HG02610 (cell line): Measurements from ENCODE around the gene OSBPL3.
A peak's percentile ranks its signal among the peaks of the same experiment; 100 is the strongest.

Experiments
- ATAC-seq: cut with Tn5 transposase; IDR thresholded peaks from one replicate; pipeline ENCODE4 v1.9.1; 2021; ENCODE audit warnings: mild to moderate bottlenecking, moderate library complexity; ENCODE audit not compliant: unreplicated experiment

The OSBPL3 gene

DNA sequence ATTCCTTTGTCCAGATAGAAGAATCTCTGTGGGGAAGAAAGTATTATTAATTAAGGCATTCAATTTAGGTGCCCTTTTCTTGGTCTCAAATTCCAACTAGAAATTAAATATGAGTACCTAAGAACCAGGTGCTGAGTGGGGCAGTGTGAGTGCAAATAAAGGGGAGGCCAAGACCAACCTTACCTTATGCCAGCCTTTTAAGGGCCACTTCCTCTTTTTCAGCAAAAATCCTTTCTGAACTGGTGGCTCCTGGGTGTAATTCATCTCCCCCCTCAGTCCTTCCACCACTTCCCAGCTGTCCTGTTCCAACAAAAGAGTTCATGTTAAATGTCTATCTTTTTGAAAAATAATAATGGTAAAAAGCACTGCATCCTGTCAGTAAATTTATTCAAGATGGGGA lies 108.2 kb downstream of the OSBPL3 start:
- ATAC-seq: no peak

DNA sequence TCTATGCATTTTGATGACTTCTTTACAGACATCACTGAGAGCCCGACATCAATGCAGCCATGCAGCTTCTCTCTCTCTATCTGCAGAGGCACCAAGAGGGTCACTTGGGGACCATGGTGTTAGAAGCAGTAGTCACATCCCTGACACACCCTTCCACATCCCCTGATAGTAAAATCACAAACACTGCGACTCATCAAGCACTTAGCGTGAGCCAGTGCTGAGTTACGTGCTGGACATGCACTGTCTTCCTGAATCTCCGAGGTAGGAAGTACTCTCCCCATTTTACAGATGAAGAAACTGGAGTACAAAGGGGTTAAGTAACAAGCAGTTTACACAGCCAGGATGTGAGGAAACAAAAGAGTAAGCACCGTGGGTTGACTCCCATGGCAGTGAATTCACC lies 109.2 kb downstream of the OSBPL3 start:
- no peak for ATAC-seq

DNA sequence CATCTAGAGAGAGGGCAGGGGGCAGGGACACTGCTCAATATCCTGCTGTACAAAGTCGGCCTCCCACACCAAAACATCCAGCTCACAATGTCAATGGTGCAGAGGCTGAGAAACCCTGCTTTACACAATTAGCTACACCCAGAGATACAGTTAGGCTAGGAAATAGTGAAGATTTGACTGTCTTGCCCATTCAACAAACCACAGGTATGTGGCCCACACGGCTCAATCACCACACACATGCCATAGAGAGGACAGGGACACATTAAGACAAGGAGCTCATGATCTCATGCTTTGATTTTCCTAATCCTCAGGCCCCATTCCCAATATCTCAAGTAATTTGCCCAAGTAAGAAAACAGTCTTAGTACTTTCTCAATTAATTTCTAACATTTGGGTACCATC lies 110.4 kb downstream of the OSBPL3 start:
- ATAC-seq: no peak

DNA sequence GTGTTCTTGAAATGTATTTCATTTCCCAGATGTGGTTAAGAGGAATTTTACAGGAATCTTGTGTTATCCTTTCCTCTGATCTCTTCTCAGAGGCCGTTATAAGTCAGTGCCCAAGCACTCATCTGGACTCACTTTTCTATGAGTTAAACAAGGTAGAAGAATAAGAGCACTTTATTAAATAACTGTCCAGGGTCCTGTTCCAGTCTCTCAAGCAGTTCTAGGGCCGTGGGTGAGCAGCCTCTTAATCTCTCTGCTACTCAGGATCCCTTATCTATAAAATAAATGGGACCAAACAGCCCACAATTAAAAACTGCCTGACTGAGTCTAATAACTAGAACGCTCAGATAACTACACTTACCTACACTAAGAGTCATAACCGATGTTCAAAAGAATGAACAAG lies 111.2 kb downstream of the OSBPL3 start:
- no peak for ATAC-seq

DNA sequence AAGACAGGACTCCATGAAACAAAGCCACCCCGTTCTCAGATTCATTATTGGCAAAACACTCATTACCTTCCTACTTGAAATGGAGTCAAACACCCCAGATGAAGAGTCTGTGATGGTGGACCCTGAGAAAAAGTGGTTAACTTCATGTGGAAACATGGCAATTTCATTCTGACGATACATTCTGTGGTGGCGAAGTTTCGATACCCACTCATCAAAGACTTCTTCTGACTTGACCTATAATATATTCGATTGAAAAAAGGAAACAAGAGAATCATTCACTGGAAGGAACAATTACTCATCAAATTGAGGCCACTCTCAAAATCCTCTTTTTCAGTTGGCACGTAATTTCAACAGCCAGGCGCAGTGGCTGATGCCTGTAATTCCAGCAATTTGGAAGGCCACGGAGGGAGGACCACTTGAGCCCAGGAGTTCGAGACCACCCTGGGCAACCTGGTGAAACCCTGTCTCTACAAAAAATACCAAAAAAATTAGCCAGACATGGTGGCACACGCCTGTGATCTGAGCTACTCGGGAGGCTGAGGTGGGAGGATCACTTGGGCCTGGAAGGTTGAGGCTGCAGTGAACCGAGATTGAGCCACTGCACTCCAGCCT lies 113.9 kb downstream of the OSBPL3 start:
- ATAC-seq: no peak

DNA sequence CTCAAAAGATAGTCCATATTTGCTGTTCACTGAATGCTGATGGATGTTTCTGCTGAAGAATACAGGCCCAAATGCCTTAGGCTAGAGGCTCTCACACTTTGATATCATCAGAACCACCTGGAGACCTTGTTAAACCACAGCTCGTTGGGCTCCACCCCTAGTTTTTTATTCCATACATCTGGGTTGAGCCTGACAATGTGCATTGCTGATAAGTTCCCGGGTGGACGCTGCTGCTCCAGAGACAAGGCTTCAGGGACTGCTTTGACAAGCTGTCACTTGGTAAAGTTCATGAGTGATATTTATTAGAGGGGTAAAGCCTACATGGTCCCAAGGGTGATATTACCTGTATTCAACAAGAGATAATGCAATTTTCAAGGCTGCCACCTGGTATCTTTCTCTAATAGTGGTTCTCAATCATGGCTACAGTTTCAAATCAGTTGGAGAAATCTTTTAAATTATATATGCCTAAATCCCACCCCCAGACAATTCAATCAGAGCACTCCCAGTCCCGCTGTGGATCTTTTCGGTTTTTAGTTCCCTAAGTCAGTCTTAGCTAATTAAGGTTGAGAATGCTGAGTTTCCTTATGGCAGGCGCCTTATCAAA lies 115.7 kb downstream of the OSBPL3 start:
- no peak for ATAC-seq

DNA sequence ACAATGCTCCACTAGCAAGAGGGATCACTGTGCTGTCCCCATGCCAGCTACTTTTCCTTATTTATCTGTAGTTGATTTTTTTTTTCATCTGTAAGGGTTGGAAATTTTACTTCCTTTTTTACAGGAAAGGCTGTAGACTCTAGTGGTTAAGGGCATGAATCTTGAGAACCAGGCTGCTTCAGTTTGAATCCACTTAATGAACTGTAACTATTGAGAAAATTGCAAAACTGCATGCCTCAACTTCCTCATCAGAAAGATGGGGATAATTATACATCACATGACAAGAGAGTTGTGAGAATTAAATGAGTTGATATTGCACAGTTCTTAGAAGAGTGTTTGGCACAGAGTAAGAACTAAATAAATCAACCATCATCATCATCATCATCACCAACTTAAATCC lies 116.4 kb downstream of the OSBPL3 start:
- ATAC-seq: no peak

DNA sequence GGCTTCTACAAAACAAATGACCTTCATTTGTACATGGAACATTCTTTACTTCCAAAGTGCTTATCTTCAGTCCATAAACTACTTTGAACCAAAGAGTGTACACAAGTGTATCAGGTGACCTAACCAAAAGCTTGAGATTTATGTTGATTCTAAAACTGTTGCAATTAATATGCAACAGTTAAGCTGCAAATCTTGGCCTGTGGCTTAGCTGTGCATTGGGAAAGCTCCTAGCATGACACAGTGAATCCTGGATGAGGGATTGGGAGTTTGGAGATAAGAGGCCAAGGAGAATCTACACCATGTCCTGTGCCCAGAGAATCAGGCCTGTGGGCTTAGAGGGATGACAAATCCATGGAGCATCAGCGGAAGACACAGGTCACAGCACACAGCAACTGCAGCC lies 117.5 kb downstream of the OSBPL3 start:
- ATAC-seq: no peak

DNA sequence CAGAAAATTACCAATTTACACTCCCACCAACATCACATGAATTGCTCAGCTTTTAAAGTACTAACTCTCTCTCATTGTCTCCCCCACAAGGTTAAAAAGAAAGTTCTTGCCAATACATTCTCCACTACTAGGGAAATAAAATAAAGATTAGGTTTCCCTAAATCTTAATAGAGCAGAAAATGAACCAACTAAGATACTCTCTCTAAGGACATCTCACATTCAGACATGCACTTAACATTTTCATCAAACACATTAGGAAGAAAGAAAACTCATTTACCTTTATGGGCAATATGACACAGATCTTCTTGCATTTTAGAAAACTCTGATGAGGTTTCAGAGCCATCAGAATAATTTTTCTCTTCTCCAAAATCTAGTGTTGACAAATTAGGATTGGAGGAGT lies 118.6 kb downstream of the OSBPL3 start:
- no peak for ATAC-seq

DNA sequence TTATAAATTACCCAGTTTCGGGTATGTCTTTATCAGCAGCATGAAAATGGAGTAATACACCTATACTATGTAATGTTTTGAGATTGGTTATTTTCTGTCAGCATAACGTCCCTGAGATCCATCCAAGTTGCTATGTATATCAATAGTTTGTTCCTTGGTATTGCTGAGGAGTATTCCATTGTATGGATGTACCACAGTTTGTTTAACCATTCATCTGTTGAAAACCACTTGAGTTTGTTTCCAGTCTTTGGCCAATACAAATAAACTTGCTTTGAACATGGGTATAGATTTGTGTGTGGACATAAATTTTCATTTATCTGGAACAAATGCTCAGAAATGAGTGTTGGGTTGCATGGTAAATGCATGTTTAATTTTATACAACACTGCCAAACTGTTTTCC lies 119.4 kb downstream of the OSBPL3 start:
- ATAC-seq: no peak

DNA sequence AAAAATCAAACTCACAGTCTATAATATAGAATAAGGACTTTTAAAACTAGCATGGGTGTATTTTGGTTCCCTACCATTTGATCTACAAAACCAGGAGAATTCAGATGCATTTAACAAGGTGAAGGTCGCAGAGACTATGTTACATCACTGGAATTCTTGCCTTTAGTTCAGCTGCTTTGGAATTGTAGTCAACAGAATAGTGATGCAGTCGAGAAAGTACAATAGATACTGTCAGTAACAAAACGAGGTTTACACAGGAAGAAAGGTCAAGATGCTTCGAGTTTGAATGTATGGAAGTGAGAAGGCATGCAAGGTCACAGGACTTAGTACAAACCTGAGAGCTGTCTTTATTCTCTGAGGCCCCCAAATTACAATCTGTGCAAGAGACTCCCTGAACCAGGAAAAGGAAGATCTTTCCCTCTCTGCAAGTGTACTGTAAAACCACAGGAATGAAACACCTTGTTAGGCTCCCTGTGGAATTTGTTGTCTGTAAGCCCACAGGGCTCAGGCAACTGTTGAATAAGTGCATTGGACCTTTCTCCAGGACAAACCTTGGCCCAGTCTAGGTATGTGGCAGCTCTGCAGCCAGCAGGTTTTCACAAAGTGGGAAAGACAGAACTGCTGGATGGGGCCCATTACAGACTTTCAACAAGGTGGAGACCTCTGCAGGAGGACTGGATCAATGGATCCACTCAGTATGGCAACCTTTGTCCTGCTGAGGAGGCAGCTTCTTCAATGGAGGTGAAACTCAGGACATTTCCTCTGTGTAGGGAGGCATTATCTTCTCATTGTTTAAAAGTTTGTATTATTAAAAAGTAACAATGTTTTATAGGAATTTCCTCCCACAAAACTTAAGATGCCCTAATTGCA lies 121.6 kb downstream of the OSBPL3 start:
- ATAC-seq: no peak

DNA sequence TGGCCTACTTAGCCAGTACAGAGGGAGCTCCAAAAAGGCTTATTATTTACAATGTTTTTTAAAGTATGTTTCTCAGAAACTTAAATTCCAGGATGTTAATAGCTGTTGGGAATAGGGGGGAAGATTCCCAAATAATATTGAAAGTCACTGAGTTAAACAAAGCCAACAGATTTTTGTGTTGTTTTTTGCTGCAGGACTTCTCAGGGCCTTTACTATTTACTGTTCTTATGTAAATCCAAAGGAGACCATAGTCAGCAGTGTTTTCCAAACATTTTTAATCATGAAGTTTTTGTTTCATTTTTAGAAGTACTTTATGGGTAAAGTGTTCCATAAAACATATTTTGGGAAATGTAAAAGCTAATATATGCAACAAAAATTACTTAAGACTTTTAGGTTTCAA lies 122.4 kb downstream of the OSBPL3 start:
- no peak for ATAC-seq

DNA sequence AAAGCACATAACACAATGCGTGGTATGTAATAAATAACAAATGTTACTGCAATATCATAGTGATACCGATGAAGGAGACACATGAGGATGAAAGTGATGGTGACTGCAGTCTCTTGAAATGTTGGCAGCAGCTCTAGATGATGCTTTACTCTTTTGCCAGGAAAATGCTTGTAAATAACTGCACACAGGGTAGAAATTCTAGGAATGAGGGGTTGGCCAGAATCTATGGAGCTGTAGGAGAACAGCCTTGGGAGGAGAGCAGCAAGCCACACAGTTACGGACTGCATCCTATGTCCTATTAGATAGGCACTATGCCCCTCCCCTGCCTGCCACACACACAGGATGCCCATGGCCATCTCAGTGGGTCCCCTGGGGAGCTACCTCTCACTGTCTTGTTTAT lies 125.1 kb downstream of the OSBPL3 start:
- no peak for ATAC-seq

DNA sequence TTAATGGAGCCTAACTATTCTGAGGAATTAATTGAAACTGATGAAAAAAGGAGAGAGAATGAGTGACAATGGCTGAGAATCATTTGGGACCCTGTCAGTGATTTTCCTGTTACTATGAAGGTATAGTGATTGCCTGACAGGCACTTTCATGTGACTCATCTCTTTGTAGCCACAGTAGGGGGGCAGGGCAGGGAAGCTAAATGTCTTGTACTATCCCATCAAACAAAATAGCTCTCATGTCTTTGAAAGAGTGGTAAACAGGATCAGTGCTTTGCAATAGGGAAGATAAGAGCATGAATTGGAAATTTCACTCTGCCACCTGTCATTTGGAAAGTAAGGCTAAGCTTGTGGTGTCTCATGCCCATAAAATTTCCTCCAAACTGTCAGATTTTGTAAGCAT lies 128.2 kb downstream of the OSBPL3 start:
- ATAC-seq: no peak

DNA sequence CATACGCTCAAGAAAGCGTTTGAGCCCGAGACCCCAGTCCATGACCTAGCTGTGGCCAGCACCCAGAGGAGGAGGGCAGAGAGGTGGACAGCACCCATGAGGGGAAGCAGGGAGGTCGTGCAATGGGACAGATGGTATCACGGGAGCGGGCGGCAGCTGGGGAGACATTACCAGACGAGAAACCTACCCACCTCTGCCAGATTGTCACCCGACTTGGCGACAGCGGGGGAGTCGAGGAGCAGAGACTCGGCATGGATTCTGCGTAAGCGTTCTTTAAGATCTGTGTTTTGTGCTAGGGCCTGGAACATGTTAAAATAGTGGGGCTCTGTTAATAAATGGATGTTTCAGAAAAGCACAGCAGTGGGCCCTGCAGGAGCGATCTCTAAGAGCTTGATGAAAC lies 131.1 kb downstream of the OSBPL3 start:
- no peak for ATAC-seq

DNA sequence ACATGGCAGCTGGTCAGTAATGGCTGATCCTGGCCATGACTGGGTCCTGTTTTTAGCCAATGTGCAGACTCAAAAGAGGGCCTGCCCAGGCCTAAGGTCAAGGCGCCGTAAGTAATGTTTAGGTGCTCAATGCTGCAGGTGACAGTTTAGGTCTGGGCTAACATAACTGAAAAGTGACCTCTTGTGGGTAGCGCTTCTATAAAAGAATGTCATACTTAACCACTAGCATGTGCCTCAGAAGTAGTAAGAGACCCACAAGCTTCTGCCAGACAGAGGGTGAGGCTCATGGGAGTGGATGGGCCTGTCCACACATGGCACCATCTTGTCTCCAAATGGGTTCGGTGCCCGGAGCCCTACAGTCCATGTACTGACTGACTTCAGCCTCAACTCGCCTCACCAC lies 132.2 kb downstream of the OSBPL3 start:
- no peak for ATAC-seq

DNA sequence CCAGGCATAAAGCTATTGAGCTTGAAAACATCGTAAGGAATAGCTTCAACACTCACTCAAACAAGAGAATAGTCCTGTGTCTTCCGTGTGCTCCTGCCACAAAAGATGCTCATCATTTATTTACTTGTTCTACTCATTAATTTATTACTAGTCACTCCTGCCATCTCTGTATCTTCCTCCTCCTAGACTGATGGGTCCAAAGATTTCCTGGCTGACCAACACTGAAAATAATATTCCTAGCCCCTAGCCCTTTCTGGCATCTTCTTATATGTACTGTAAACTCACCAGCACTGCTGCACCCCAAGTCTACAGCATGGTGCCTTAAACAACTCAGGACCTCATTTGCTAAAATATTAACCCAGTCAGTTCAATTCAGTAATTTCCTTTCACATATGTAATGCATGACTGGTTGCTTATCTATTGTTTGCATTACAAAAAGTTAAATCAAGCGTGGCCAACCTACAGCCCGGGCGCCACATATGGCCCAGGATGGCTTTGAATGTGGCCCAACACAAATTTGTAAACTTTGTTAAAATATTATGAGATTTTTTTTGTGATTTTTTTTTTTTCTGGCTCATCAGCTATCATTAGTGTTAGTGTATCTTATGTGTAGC lies 136.1 kb downstream of the OSBPL3 start:
- no peak for ATAC-seq

DNA sequence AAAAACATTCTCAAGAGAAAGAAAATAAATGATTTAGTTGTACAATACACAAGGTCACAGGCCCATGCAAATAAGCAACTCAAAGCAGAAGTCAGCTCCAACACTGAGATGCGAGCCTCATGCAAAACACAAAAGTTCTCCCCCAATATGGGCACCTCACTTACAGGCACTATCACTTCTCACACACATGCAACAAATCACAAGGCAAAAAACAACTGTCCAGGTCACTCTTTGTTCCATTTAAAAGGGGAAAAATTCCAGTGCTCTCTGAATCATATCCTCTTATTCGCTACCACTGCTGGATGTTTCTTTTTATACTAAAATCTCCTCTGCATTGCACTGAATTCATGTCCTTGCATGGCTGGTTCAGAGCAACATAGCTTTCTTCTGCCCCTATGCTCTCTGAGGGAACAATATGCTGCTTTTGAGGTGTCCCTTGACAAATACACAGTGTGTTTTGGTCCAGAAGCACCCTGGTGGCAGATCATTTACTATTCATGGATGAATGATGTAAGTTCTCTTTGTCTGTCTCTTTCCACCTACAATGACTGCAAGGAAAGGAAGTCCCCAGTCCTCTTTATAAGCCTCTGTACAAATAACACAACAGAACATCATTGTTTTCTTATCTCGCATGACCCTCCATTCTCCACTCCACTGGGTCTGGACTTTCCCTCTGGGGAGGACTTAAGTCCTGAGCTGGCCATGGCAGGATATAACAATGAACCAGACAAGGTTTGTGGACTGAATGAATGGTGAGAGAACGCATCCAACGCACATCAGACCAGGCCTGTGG lies 137.3 kb downstream of the OSBPL3 start:
- ATAC-seq: peak; percentile 79

DNA sequence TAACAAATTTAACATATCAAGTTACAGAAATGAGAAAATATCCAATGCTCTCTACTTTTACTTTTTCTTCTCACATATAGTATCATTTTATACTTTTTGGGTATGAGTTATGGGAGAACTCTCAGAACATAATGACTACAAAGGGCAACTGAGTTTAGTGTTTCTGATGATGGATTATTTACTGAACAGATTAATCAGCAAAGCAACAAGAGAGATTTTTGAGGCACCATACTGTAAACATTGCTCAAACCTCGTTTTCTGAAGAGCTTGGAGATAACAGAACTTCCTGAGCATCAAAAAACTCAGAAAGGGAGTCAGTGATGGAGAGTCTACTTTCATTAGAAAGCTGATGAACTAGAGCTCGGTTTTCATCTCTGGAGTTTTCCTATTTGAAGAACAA lies 137.9 kb downstream of the OSBPL3 start:
- no peak for ATAC-seq

DNA sequence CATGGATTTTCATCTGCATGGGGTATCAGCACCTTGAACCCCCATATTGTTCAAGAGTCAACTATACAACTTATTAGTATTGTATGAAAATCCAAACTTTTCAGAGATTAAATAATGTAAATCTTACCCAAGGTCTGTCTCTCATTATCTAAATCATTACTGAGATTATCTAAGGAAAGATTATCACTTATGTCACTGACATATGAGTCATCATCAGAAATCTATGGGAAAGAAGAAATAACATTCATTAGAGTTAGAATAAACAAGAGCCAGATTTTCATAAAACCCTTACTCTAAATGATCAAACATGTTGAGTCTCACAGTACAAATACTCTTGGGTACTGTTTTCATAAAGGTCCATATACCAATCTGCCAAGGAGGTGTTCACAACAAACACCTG lies 139.4 kb downstream of the OSBPL3 start:
- ATAC-seq: no peak

DNA sequence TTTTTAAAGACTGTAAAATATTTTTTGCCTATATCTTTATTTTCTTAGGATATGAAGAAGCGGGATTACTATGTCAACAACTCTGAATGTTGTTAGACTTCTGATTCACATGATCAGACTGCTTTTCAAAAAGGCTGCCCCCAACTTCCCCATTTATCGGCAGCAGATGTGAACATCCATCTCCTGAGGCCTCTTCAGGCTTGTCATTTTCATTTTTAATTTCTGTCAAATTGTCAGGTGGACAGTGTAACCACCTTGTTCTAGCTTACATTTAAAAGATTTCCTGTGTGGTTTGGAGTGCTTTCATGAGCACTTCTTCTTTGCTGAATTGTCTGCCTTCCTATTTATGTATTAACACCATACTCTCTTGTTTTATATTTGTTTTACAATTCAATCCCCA lies 143.9 kb downstream of the OSBPL3 start:
- peak; percentile 71 for ATAC-seq
